ENCODE results near the gene RHBDD1. TPM values are rescaled to one million over a fixed set of nuclear protein-coding genes. Genes with fewer than 3 reads are reported as not detected.

The RHBDD1 gene
- total and polyA plus RNA-seq, 5 donors, result 9.3 to 47.3 (median 40.9) TPM

DNA sequence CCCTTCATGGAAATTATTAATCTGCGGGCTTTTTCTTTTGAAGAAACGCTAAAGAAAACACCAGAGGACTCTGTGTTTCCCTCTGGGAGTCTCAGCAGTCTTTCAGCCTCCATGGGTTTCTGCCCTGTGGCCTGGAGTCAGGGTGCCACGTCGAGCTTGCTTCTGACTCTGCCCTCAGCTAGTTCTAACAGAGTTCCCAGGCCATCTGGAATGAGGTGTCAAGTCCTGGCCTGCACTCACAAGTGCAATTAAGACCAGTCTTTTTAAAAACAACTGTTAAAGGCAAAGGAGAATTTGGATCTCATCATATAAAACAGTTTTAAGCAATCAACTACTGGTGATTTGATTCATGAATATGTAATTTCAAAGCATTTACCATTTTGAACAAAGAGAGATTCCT lies 157.3 kb downstream of the RHBDD1 start:
- H3K27ac ChIP-seq (ENCODE audit: low read length), result no peak overlapping the region
- intact Hi-C loops (cut with DNase I), result no loop called here
- H3K4me1 ChIP-seq (ENCODE audit: control insufficient read depth, insufficient read depth, low read length), result no peaks in the 10 kb centered on the region
- H3K27me3 ChIP-seq (ENCODE audit: control insufficient read depth, insufficient read depth), result no peaks in the 10 kb centered on the region
- 81% methylated on average over 4 of the region's 4 CpGs for WGBS
- no peak for ATAC-seq
- H3K4me3 ChIP-seq (ENCODE audit: low read length), result no peak overlapping the region
- DNase-seq, result no peak
- no peaks in the 10 kb centered on the region for H3K9me3 ChIP-seq (ENCODE audit: control insufficient read depth, low read length)

DNA sequence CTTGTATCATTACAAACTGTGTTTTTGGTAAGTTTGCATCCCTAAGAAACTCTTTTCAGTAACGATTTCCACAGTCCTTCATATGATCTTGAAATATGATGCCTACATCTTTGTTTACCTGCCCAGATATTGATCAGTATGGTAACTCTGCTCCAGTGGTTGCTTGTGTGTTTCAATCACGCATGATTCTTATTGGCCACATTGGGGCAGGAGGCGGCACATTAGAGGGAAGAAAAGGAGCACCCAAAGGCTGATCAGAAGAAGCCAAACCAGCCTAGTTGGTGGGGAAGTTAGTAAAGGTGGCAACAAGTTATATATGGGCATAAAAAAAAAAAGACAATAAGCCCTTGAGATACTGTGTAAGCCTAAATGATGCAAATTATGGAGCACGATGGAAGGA lies 158.9 kb downstream of the RHBDD1 start:
- no peak overlapping the region for H3K27ac ChIP-seq (ENCODE audit: low read length)
- ATAC-seq, result no peak
- no peaks in the 10 kb centered on the region for H3K27me3 ChIP-seq (ENCODE audit: control insufficient read depth, insufficient read depth)
- no peak for DNase-seq
- WGBS, result 93% methylated on average over 4 of the region's 4 CpGs
- intact Hi-C loops (cut with DNase I), result no loop called here
- H3K4me1 ChIP-seq (ENCODE audit: control insufficient read depth, insufficient read depth, low read length), result no peaks in the 10 kb centered on the region
- H3K4me3 ChIP-seq (ENCODE audit: low read length), result no peak overlapping the region
- H3K9me3 ChIP-seq (ENCODE audit: control insufficient read depth, low read length), result no peaks in the 10 kb centered on the region

DNA sequence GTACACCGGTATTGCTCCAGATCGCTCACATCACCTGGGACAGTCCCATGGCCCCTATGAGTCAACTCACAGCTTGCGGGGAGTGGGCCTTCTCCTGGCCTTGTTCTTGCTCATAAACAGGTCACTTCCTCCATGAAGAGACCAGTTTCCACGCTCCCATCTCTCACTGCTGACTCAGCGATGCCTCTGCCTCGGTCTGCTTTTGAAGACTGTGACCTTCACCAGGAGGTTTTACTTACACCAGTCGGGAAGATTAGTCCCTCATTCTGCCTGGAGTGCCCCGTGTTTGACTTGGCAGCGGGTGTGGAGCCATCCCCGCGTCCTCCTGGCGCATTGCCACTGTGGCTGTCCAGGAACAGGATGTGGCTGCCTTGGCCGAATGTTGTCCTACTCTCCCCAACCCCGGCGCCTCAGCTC lies 159.8 kb downstream of the RHBDD1 start:
- ATAC-seq, result peak; percentile 78 to 86
- Histone ChIP-seq H3K9me3 (ENCODE audit: control insufficient read depth, low read length) (no peaks in the 10 kb centered on the region), H3K4me1 (ENCODE audit: control insufficient read depth, insufficient read depth, low read length) (no peaks in the 10 kb centered on the region), H3K4me3 (ENCODE audit: low read length) (no peak overlapping the region), H3K27me3 (ENCODE audit: control insufficient read depth, insufficient read depth) (no peaks in the 10 kb centered on the region), H3K27ac (ENCODE audit: low read length) (no peak overlapping the region)
- intact Hi-C loops (cut with DNase I), result no loop called here
- WGBS, result 58% methylated on average over 15 of the region's 15 CpGs
- DNase-seq, result peak; percentile 65 to 86 (median 86)

DNA sequence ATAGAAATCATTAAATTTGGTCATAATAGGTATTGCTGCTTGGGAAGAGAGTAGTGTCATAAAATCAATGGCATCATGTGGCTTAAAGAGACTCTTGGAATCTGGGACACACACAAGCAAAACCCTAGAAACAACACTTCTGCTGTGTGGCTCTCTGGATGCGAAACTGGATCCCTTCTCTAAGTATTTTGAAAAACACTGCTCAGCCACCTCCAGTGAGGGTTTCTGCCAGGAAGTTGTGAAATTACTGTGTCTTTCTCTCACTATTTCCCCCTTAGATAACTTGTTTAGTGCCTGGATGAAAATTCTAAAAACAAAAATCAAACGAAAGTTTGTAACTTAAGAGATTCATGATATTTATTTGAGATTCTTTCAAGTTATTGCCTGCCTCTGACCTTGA lies 163.8 kb downstream of the RHBDD1 start:
- no peak for ATAC-seq
- Histone ChIP-seq H3K9me3 (ENCODE audit: control insufficient read depth, low read length) (no peaks in the 10 kb centered on the region), H3K4me1 (ENCODE audit: control insufficient read depth, insufficient read depth, low read length) (no peaks in the 10 kb centered on the region), H3K27me3 (ENCODE audit: control insufficient read depth, insufficient read depth) (no peaks in the 10 kb centered on the region), H3K4me3 (ENCODE audit: low read length) (no peak overlapping the region), H3K27ac (ENCODE audit: low read length) (no peak overlapping the region)
- DNase-seq, result no peak
- WGBS, result 60% methylated on average over 2 of the region's 2 CpGs
- intact Hi-C loops (cut with DNase I), result no loop called here

DNA sequence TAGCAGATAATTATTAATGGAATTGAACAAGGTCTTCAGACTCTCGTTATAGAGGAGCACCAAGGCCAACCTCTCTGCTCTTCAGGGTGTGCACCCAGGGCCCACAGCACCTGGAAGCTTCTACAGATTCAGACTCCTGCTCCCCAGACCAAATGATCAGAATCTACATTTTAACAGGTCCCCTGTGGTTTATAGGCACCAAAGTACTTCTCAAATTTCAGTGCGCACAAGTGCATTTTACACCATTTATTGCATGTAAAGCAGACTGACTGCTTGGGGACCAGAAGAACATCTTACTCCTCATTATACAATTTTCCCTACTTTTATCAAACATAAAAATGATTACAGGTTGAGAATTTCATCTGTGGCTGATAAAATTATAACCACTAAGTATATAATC lies 164.3 kb downstream of the RHBDD1 start:
- Histone ChIP-seq H3K9me3 (ENCODE audit: control insufficient read depth, low read length) (no peaks in the 10 kb centered on the region), H3K27ac (ENCODE audit: low read length) (no peak overlapping the region), H3K4me1 (ENCODE audit: control insufficient read depth, insufficient read depth, low read length) (no peaks in the 10 kb centered on the region), H3K4me3 (ENCODE audit: low read length) (no peak overlapping the region), H3K27me3 (ENCODE audit: control insufficient read depth, insufficient read depth) (no peaks in the 10 kb centered on the region)
- no peak for ATAC-seq
- intact Hi-C loops (cut with DNase I), result no loop called here
- DNase-seq, result no peak
- 93% methylated on average over 2 of the region's 2 CpGs for WGBS

DNA sequence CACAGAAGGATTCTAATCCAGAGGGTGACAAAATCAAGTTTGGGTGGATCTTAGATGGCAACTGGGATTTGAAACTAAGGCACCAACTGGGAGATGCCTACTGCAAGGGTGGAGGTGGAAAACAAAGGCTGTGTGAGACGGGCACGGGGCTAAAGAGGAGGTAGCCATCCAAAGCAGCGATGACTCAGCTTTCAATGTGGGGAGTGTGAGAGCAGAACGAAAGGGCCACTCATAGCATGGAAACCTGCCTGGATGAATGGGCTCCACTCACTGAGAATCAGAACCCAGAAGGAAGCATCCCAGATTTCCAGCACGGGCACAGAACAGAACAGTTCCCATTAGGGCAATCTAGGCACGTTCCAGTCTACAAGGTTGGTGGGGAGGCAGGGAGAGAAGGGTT lies 168.6 kb downstream of the RHBDD1 start:
- no peak for ATAC-seq
- Histone ChIP-seq H3K9me3 (ENCODE audit: control insufficient read depth, low read length) (no peaks in the 10 kb centered on the region), H3K27me3 (ENCODE audit: control insufficient read depth, insufficient read depth) (no peaks in the 10 kb centered on the region), H3K4me3 (ENCODE audit: low read length) (no peak overlapping the region), H3K27ac (ENCODE audit: low read length) (no peak overlapping the region), H3K4me1 (ENCODE audit: control insufficient read depth, insufficient read depth, low read length) (no peaks in the 10 kb centered on the region)
- intact Hi-C loops (cut with DNase I), result no loop called here
- no peak for DNase-seq
- WGBS, result 89% methylated on average over 6 of the region's 6 CpGs

DNA sequence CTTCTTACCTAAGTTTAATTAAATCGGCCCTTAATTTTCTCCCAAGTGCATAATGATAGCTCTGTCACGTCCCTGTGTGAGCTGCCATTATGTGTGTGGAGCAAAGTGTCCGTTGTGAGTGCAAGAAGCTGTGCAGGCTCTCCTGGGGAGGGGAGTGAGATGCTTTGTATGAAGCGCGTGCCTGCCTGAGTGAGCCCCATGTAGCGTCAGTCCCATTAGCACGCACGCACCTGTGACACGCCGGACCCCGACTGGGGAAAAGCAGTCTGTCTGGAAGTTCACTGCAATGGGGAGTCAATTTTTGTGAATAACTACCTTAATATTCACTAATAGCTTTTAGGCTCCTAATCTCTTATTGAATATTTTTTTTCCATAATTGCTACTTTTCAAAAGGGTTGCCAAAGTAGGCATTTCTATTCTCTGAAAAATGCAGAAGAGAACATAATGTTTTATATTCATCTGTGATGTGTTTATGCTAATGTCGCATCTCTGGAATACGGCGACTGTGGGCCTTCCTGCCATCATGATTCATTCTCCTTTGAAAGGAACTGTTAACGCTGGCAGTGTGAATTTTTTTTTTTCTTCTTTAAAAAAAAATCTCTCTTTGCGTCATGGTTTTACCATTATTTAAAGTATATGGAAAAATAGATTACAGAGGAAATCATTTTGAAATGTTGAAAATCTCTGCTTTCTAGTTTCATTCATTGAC lies 170.5 kb downstream of the RHBDD1 start:
- intact Hi-C loops (cut with DNase I), result no loop called here
- no peak for ATAC-seq
- WGBS, result 92% methylated on average over 16 of the region's 16 CpGs

DNA sequence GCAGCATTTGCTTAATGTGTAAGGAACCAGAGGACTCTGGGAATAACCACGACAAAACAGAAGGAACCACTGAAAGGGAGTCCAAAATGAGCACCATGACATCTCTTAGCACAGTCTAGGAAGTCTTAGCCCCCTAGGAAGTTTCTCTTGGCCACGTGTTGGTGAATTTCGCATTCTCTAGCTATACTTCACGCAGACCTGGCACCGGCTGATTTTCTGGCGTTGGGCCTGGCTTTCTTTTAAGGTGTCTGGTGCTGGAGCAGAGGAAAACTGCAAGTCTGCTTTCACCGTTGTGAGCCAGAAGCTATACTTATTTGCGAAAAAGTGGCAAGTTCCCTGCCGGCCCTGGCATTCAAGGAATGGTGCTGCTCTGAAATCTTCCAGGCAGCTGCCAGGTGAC lies 171.3 kb downstream of the RHBDD1 start:
- ATAC-seq, result no peak
- H3K4me1 ChIP-seq (ENCODE audit: control insufficient read depth, insufficient read depth, low read length), result no peaks in the 10 kb centered on the region
- no peak for DNase-seq
- no peak overlapping the region for H3K27ac ChIP-seq (ENCODE audit: low read length)
- 80% methylated on average over 9 of the region's 9 CpGs for WGBS
- no peaks in the 10 kb centered on the region for H3K9me3 ChIP-seq (ENCODE audit: control insufficient read depth, low read length)
- no peak overlapping the region for H3K4me3 ChIP-seq (ENCODE audit: low read length)
- intact Hi-C loops (cut with DNase I), result no loop called here
- no peaks in the 10 kb centered on the region for H3K27me3 ChIP-seq (ENCODE audit: control insufficient read depth, insufficient read depth)

More for the DNA sequence above, 170.5 kb downstream of the RHBDD1 start:
- no peak for DNase-seq
- Histone ChIP-seq H3K27ac (ENCODE audit: low read length) (no peak overlapping the region), H3K4me3 (ENCODE audit: low read length) (no peak overlapping the region), H3K4me1 (ENCODE audit: control insufficient read depth, insufficient read depth, low read length) (no peaks in the 10 kb centered on the region), H3K9me3 (ENCODE audit: control insufficient read depth, low read length) (no peaks in the 10 kb centered on the region), H3K27me3 (ENCODE audit: control insufficient read depth, insufficient read depth) (no peaks in the 10 kb centered on the region)

DNA sequence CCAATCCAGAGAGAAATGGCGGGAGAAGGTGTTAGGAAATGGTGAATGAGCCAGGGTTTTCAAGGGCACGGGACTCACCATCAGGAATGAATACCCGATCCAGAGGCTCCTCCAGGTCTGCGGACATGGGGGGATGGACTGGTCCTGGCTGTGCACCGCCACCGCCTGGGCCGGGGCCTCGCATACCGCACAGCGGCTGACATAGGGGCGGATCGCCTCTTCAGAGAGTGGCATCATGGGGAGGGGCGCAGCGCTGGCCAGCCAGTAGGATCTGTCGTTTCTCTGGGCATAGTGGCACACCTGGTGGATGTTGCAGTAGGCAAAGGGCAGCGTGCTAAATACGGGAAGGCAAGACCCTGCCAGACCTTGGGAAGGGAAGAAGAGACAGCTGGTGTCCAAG lies 172.1 kb downstream of the RHBDD1 start:
- WGBS, result 96% methylated on average over 17 of the region's 17 CpGs
- H3K9me3 ChIP-seq (ENCODE audit: control insufficient read depth, low read length), result no peaks in the 10 kb centered on the region
- no peak overlapping the region for H3K4me3 ChIP-seq (ENCODE audit: low read length)
- H3K27me3 ChIP-seq (ENCODE audit: control insufficient read depth, insufficient read depth), result no peaks in the 10 kb centered on the region
- no peaks in the 10 kb centered on the region for H3K4me1 ChIP-seq (ENCODE audit: control insufficient read depth, insufficient read depth, low read length)
- H3K27ac ChIP-seq (ENCODE audit: low read length), result no peak overlapping the region
- ATAC-seq (peak in 1 of 2 donors; percentile 23), DNase-seq (no peak)
- intact Hi-C loops (cut with DNase I), result no loop called here

DNA sequence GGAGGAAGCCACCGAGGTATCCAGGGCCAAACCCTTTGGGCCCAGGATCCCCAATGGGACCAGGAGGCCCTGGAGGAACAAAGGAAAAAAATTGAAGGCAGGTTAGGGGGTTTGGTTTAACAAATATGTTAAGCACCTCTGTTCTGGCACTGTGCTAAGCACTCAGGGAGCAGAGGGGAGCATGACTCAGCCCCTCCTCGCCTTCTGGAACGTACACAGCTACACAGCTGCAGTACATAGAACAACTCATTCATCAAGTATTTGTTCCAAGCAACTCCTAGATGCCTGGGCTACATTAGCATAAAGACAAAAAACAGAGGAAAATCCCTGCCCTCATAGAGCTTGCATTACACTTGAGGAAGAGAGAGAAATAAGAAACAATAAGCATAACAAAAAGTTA lies 174.6 kb downstream of the RHBDD1 start:
- intact Hi-C loops (cut with DNase I), result no loop called here
- H3K9me3 ChIP-seq (ENCODE audit: control insufficient read depth, low read length), result no peaks in the 10 kb centered on the region
- H3K4me3 ChIP-seq (ENCODE audit: low read length), result no peak overlapping the region
- DNase-seq, result no peak
- no peak for ATAC-seq
- no peaks in the 10 kb centered on the region for H3K27me3 ChIP-seq (ENCODE audit: control insufficient read depth, insufficient read depth)
- no peaks in the 10 kb centered on the region for H3K4me1 ChIP-seq (ENCODE audit: control insufficient read depth, insufficient read depth, low read length)
- 74% methylated on average over 3 of the region's 3 CpGs for WGBS
- H3K27ac ChIP-seq (ENCODE audit: low read length), result no peak overlapping the region

DNA sequence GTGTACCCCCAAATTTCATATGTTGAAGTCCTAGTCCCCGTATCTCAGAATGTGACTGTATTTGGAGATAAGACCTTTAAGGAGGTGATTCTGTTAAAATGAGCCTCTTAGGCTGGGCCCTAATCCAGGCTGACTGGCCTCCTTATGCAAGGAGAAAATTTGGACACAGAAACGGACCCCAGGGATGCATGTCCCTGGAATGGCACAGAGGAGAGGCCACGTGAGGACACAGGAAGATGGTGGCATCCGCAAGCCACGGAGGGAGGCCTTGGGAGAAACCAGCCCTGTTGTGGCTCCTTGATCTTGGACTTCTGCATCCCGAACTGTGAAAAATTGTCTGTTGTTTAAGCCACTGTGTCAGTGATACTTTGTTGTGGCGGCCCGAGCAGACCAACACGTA lies 177.5 kb downstream of the RHBDD1 start:
- no peaks in the 10 kb centered on the region for H3K27me3 ChIP-seq (ENCODE audit: control insufficient read depth, insufficient read depth)

DNA sequence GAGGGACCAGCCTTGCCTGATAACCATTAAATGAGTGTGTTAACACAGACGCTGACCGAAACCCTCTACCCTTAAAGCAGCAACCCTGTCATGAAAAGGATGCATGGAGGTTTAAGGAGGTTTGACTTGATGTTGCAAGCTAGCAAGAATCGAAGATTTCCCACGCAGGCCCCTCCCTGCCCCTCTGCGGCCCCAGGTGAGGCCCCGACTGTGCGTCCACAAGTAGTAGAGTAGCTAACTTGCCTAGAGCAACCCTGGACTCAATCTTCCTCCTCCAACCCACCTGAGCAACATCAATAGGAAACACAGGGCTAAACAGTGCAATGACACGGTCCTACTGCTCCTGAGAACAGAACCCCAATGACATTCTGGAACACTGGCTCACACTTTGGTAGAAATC lies 178.0 kb downstream of the RHBDD1 start:
- ATAC-seq, result no peak
- intact Hi-C loops (cut with DNase I), result no loop called here

More for the DNA sequence above, 177.5 kb downstream of the RHBDD1 start:
- Histone ChIP-seq H3K4me1 (ENCODE audit: control insufficient read depth, insufficient read depth, low read length) (no peaks in the 10 kb centered on the region), H3K4me3 (ENCODE audit: low read length) (no peak overlapping the region), H3K9me3 (ENCODE audit: control insufficient read depth, low read length) (no peaks in the 10 kb centered on the region), H3K27ac (ENCODE audit: low read length) (no peak overlapping the region)
- DNase-seq (no peak), ATAC-seq (no peak)
- intact Hi-C loops (cut with DNase I), result no loop called here
- 80% methylated on average over 9 of the region's 9 CpGs for WGBS

More for the DNA sequence above, 178.0 kb downstream of the RHBDD1 start:
- no peaks in the 10 kb centered on the region for H3K27me3 ChIP-seq (ENCODE audit: control insufficient read depth, insufficient read depth)
- H3K4me3 ChIP-seq (ENCODE audit: low read length), result no peak overlapping the region
- no peak overlapping the region for H3K27ac ChIP-seq (ENCODE audit: low read length)
- H3K9me3 ChIP-seq (ENCODE audit: control insufficient read depth, low read length), result no peaks in the 10 kb centered on the region
- DNase-seq, result no peak
- H3K4me1 ChIP-seq (ENCODE audit: control insufficient read depth, insufficient read depth, low read length), result no peaks in the 10 kb centered on the region
- WGBS, result 84% methylated on average over 8 of the region's 8 CpGs
